PFSK-1 (cell line): ENCODE results near the gene PIP4K2A.

ENCODE experiments used
- POLR2AphosphoS5 ChIP-seq: IDR thresholded peaks from 2 replicates; pipeline ENCODE4 v1.6.1; 2012; ENCODE audit warnings: low read depth, mild to moderate bottlenecking, control low read depth, low read length, moderate library complexity
- SIN3A ChIP-seq: IDR thresholded peaks from 2 replicates; pipeline ENCODE4 v1.6.1; 2012; ENCODE audit warnings: mild to moderate bottlenecking, low read length, moderate library complexity, borderline replicate concordance; ENCODE audit not compliant: insufficient read depth
- TAF1 ChIP-seq: IDR thresholded peaks from 2 replicates; pipeline ENCODE4 v1.6.1; 2012; ENCODE audit warnings: low read length, control low read depth, borderline replicate concordance; ENCODE audit not compliant: insufficient read depth

GRCh38 chr10:22640359-22640758, 74.0 kb downstream of the PIP4K2A start:
- TF ChIP-seq POLR2AphosphoS5 (no peak), TAF1 (no peak), SIN3A (no peak)
